HG02610 (cell line): ENCODE data around the gene SLC35F3.

Experiments
- ATAC-seq: cut with Tn5 transposase; IDR thresholded peaks from one replicate; pipeline ENCODE4 v1.9.1; 2021; ENCODE audit warnings: mild to moderate bottlenecking, moderate library complexity; ENCODE audit not compliant: unreplicated experiment

Gene SLC35F3

GRCh38 chr1:234022302-234022701, 117.8 kb downstream of the SLC35F3 start:
- ATAC-seq: no peak

DNA sequence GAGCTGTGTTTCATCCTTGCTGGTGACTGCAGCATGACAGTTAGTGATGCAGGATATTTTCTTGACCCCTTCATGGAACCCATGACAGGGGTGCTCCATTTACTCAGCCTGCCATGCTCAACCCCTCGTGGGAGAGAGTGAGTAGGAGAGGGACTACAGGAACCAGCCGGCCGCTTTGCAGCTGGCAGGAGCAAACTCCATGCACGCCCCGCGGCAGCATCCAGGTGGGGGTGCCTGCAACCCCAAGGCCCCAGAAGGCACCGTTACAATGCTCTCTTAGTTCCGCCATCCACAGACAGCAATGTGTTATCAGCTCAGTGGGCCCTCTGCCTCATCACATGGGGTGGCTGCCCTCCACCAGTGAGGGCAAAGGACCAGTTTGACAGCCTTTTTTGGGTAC, 135.1 kb downstream of the SLC35F3 start:
- no peak for ATAC-seq

DNA sequence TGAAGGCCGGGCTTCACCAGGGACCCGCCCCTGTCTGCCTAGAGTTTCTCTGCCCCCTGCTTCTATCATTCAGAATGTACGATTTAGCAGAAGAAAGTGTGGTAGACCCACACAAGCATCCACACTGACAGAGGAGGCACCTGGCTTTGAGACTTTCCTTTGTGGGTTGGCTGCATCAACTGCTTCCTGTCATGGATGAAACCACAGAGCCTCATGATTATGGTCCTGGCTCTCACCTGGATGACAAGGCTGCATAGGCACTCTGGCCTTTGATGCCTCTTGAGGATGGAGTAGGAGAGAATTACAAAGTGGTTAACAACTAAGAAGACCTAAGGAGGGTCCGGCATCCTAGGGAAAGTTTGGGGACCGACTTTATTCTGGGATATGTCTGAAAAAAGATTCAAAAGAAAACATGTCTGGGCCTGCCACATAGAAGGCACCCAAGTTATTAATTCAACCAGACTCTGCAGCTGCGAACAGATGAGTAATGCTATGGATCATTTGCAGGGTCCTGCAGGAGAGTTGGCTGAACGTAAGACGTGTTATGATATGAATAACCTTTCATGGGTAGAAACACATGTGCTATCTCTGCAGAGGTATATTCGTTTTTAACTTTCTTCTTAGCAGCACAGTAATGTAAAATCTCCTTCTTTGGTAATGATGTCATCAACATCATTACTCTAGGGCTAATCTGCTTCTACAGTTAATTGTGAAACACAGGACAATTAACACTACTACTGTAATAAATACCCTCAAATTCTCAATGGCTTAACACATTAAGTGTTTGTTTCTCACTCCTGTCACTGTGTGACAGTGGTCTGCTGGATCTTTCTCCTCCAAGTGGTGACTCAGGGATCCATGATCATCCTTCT, 136.2 kb downstream of the SLC35F3 start:
- ATAC-seq: no peak

GRCh38 chr1:234044079-234044478, 139.6 kb downstream of the SLC35F3 start:
- ATAC-seq: no peak

DNA sequence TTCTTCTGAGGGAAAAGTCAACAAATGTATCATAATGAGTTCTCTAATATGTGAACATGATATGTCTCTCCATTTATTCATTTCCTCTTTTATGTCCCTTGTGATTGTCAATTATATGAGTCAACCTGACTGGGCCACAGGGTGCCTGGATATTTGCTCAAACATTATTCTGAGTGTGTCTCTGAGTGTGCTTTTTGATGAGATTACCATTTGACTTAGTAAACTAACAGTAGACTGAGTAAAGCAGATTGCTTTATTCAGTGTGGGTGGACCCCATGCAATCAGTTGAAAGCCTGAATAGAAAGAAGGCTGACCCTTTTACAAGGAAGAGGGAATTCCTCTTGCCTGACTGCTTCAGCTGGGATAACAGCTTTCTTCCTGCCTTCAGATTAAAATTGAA, 142.6 kb downstream of the SLC35F3 start:
- ATAC-seq: no peak

GRCh38 chr1:234062166-234062565, 157.7 kb downstream of the SLC35F3 start:
- ATAC-seq: no peak

GRCh38 chr1:234065794-234066447, 161.4 kb downstream of the SLC35F3 start:
- no peak for ATAC-seq

GRCh38 chr1:234067581-234068337, 163.3 kb downstream of the SLC35F3 start:
- no peak for ATAC-seq

DNA sequence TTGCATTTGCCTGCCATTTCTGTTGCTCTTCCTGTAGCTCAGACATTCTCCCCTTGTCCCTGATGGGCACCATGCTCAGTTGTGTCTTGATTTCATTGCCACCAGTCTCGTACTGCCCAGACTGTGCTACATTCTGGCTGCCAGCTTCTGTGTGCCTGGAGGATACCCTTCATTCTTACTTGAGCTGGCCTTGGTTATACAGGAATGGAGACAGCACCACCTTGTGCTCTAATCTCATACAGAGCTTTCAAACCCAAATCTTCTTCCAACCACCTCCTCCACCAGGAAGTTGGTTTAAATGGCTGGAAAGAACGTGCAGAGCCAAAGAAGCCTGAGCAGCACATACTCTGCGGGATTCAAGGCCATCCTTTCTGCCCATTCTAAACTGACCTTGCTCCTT, 165.3 kb downstream of the SLC35F3 start:
- no peak for ATAC-seq

DNA sequence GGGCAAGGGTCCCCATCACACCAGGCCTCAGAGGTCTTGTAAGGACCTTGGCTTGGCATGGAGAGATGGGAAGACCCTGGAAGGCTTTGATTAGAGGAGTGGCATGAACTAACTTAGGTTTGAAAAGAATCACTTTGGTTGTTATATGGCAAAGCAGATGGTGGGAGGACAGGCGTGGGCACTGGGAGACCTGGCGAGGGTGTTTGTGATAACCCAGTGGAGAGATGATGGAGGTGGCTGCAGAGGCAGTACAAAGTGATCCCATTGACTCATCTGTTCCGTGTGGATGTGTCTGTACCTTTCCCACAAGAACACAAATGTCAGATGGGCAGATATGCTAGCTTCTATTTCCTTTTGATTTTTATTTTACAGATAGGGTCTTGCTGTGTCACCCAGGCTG, 168.3 kb downstream of the SLC35F3 start:
- no peak for ATAC-seq

DNA sequence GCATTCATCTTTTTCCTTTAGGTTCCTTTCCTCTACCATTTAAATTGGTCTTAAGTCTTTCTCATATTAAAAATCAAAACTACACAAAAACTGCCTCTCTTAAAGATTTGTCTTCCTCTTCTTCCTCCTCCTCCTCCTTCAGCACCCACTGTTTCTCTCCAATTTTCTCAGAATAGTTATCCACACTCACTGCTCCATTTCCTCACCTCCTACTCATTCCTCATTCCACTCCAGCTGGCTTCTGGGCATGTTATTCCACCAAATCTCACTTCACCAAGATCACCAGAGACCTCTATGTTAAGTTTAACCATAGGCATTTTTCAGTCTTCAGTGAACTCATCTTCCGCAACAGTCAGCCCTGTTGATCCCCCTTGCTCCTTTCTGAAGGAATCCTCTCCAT, 173.7 kb downstream of the SLC35F3 start:
- ATAC-seq: no peak

DNA sequence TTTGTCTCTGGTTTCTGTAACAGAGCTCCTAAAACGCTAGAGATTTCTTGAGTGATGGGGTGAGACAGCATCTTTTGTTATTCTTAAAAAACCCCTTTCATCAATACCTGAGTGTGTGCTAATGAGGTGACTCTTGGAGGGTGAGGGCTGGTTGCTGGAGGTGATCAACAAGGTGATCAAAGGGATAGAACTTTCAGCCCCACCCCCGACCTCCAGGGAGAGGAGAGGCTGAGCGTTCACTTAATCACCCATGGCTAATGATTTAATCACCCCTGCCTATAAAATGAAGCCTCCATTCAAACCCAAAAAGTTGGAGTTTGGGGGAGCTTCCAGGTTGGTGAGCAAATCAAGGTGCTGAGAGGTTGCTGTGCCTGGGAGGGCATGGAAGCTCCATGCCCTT, 175.4 kb downstream of the SLC35F3 start:
- ATAC-seq: no peak

- no peak for ATAC-seq
These were observed 179.0 kb downstream of the SLC35F3 start for GRCh38 chr1:234083460-234083859.

DNA sequence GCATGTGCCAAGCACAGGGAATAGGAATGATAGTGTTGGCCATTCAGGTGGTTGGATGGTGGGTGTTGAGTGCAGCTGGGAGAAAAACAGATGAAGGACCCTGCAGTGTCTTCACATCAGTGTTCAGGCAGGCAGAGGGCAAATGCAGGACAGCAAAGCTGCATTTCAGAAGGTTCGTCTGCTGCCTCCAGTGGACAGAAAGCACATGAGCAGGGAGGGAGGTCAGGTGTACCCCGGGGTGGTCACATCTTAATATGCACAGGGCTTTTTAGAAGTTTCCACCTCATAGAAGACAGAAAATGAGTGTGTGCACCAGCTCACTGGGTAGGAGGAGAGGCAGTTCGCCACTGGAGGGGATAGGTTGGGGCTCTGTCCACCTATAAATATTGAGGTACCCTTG, 184.9 kb downstream of the SLC35F3 start:
- ATAC-seq: no peak

GRCh38 chr1:234090212-234091064, 186.0 kb downstream of the SLC35F3 start:
- ATAC-seq: no peak

DNA sequence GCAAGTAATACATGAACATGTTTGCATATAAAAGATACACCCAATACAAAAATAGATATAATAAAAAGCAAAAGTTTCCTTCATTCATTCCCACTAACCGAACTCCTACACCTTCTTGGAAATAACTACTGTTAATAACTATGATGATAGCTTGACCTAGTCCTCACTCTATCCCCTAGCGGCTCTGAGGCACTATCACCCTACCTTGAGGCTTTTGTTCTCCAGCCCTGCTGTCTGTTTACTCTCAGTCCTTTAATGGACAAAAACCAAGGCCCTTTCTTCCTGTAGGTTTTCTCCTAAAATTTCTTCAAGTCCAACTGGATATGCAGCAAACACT, 186.6 kb downstream of the SLC35F3 start:
- no peak for ATAC-seq

- ATAC-seq: no peak
These were observed 187.4 kb downstream of the SLC35F3 start for GRCh38 chr1:234091876-234092275.

- ATAC-seq: no peak
These were observed 188.6 kb downstream of the SLC35F3 start for GRCh38 chr1:234093107-234093506.

GRCh38 chr1:234093741-234094140, 189.3 kb downstream of the SLC35F3 start:
- no peak for ATAC-seq

DNA sequence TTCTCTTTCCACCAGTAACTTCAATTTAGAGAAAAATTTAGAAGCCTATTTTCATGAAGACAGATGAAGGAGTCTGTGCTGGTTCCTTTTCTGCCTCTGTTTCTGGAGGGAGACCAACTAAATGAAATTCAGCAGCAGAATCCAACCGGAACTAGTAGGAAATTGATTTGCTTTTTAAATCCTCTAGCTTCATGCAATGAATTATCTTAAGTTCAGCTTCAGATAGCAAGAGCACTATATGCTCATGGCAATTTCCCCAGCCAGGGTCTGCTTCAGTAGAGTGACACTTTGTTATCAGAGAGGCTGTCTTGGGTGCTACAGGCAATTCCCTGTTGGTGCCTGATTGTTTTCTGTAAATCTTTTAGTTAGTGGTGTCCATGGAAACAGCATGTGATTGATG, 189.7 kb downstream of the SLC35F3 start:
- no peak for ATAC-seq
